ENCODE data around the gene ZFAND3.

ZFAND3 gene

GRCh38 chr6:37865504-37865903 lies 46.0 kb downstream of the ZFAND3 start:
- Histone ChIP-seq H3K9ac (ENCODE audit: low read length) (no peak overlapping the region), H3K23ac (ENCODE audit: low read length in 2 of 2) (no peak overlapping the region), H2AFZ (ENCODE audit: low read depth, low read length) (no peak overlapping the region), H3K14ac (ENCODE audit: low read length in 2 of 2) (no peak overlapping the region), H4K8ac (ENCODE audit: low read length) (no peak overlapping the region), H3K36me3 (ENCODE audit: control insufficient read depth in 1 of 2, insufficient read depth in 2 of 2, low read depth in 1 of 2, low read length in 2 of 2) (peaks cover 0 to 2% of the 10 kb centered on the region in 2 experiments), H2BK120ac (ENCODE audit: low read depth, low read length) (no peak overlapping the region), H4K91ac (ENCODE audit: low read length) (no peak overlapping the region), H3K4me2 (ENCODE audit: low read length, poor library complexity, severe bottlenecking) (no peak overlapping the region), H3K18ac (ENCODE audit: low read depth in 1 of 2, low read length in 2 of 2) (no peak overlapping the region), H3K4ac (ENCODE audit: low read depth in 1 of 2, low read length in 2 of 2) (no peak overlapping the region), H2BK15ac (ENCODE audit: low read depth, poor library complexity, severe bottlenecking) (no peak overlapping the region), H3K27ac (ENCODE audit: low read length, poor library complexity, severe bottlenecking) (no peak overlapping the region), H3K4me1 (ENCODE audit: control insufficient read depth, insufficient read depth, low read depth, low read length) (peaks cover 11% of the 10 kb centered on the region), H2AK5ac (ENCODE audit: low read length, severe bottlenecking) (no peak overlapping the region), H2BK12ac (ENCODE audit: low read length in 2 of 2) (no peak overlapping the region), H3K27me3 (ENCODE audit: control insufficient read depth in 1 of 2, insufficient read depth in 1 of 2, low read length in 2 of 2) (no peaks in the 10 kb centered on the region), H3K4me3 (ENCODE audit: insufficient read depth in 1 of 2, low read depth in 1 of 2, low read length in 2 of 2) (no peak overlapping the region), H3K9me3 (ENCODE audit: control insufficient read depth, low read length) (no peaks in the 10 kb centered on the region), H3K79me1 (replicated peaks; ENCODE audit: low read length, poor library complexity, severe bottlenecking) (peaks cover 10% of the 10 kb centered on the region), H2BK5ac (ENCODE audit: low read depth, low read length, poor library complexity, severe bottlenecking) (no peak overlapping the region)
- 96% methylated on average over 5 of the region's 5 CpGs for WGBS
- DNase-seq, result no peak

- no peak overlapping the region for H3K14ac ChIP-seq (ENCODE audit: low read length in 2 of 2)
- H3K79me1 ChIP-seq (replicated peaks; ENCODE audit: low read length, poor library complexity, severe bottlenecking), result peaks cover 9% of the 10 kb centered on the region
- no peaks in the 10 kb centered on the region for H3K27me3 ChIP-seq (ENCODE audit: control insufficient read depth in 1 of 2, insufficient read depth in 1 of 2, low read length in 2 of 2)
- no peak for DNase-seq
- WGBS, result 92% methylated on average over 5 of the region's 6 CpGs
- H2AFZ ChIP-seq (ENCODE audit: low read depth, low read length), result no peak overlapping the region
- H3K27ac ChIP-seq (ENCODE audit: low read length, poor library complexity, severe bottlenecking), result peak overlapping the region; percentile 40
- peaks cover 0 to 2% of the 10 kb centered on the region in 2 experiments for H3K36me3 ChIP-seq (ENCODE audit: control insufficient read depth in 1 of 2, insufficient read depth in 2 of 2, low read depth in 1 of 2, low read length in 2 of 2)
- H3K9me3 ChIP-seq (ENCODE audit: control insufficient read depth, low read length), result no peaks in the 10 kb centered on the region
- no peak overlapping the region for H3K4ac ChIP-seq (ENCODE audit: low read depth in 1 of 2, low read length in 2 of 2)
- no peak overlapping the region for H3K4me3 ChIP-seq (ENCODE audit: insufficient read depth in 1 of 2, low read depth in 1 of 2, low read length in 2 of 2)
- no peak overlapping the region for H2BK12ac ChIP-seq (ENCODE audit: low read length in 2 of 2)
- peak overlapping the region; percentile 0 for H3K9ac ChIP-seq (ENCODE audit: low read length)
- no peak overlapping the region for H3K18ac ChIP-seq (ENCODE audit: low read depth in 1 of 2, low read length in 2 of 2)
- H4K8ac ChIP-seq (ENCODE audit: low read length), result no peak overlapping the region
- no peak overlapping the region for H2BK5ac ChIP-seq (ENCODE audit: low read depth, low read length, poor library complexity, severe bottlenecking)
- H2BK120ac ChIP-seq (ENCODE audit: low read depth, low read length), result no peak overlapping the region
- peaks cover 11% of the 10 kb centered on the region for H3K4me1 ChIP-seq (ENCODE audit: control insufficient read depth, insufficient read depth, low read depth, low read length)
- no peak overlapping the region for H2AK5ac ChIP-seq (ENCODE audit: low read length, severe bottlenecking)
- H3K23ac ChIP-seq (ENCODE audit: low read length in 2 of 2), result no peak overlapping the region
- no peak overlapping the region for H2BK15ac ChIP-seq (ENCODE audit: low read depth, poor library complexity, severe bottlenecking)
- no peak overlapping the region for H4K91ac ChIP-seq (ENCODE audit: low read length)
- no peak overlapping the region for H3K4me2 ChIP-seq (ENCODE audit: low read length, poor library complexity, severe bottlenecking)
Measured at GRCh38 chr6:37866590-37867507, 47.3 kb downstream of the ZFAND3 start.

- DNase-seq, result no peak
- Histone ChIP-seq H3K27ac (ENCODE audit: low read length, poor library complexity, severe bottlenecking) (peak overlapping the region; percentile 86), H3K4me3 (ENCODE audit: insufficient read depth in 1 of 2, low read depth in 1 of 2, low read length in 2 of 2) (no peak overlapping the region), H3K36me3 (ENCODE audit: control insufficient read depth in 1 of 2, insufficient read depth in 2 of 2, low read depth in 1 of 2, low read length in 2 of 2) (peaks cover 0 to 2% of the 10 kb centered on the region in 2 experiments), H3K4me1 (ENCODE audit: control insufficient read depth, insufficient read depth, low read depth, low read length) (peaks cover 8% of the 10 kb centered on the region), H3K9ac (ENCODE audit: low read length) (no peak overlapping the region), H3K18ac (ENCODE audit: low read depth in 1 of 2, low read length in 2 of 2) (peak overlapping the region in 1 of 2 experiments; percentile 62), H2AFZ (ENCODE audit: low read depth, low read length) (no peak overlapping the region), H3K14ac (ENCODE audit: low read length in 2 of 2) (no peak overlapping the region), H2BK5ac (ENCODE audit: low read depth, low read length, poor library complexity, severe bottlenecking) (no peak overlapping the region), H3K4me2 (ENCODE audit: low read length, poor library complexity, severe bottlenecking) (peak overlapping the region; percentile 47), H2BK120ac (ENCODE audit: low read depth, low read length) (no peak overlapping the region), H3K79me1 (replicated peaks; ENCODE audit: low read length, poor library complexity, severe bottlenecking) (peaks cover 12% of the 10 kb centered on the region), H2AK5ac (ENCODE audit: low read length, severe bottlenecking) (no peak overlapping the region), H4K91ac (ENCODE audit: low read length) (no peak overlapping the region), H3K4ac (ENCODE audit: low read depth in 1 of 2, low read length in 2 of 2) (no peak overlapping the region), H2BK12ac (ENCODE audit: low read length in 2 of 2) (no peak overlapping the region), H4K8ac (ENCODE audit: low read length) (no peak overlapping the region), H2BK15ac (ENCODE audit: low read depth, poor library complexity, severe bottlenecking) (no peak overlapping the region), H3K9me3 (ENCODE audit: control insufficient read depth, low read length) (no peaks in the 10 kb centered on the region), H3K27me3 (ENCODE audit: control insufficient read depth in 1 of 2, insufficient read depth in 1 of 2, low read length in 2 of 2) (no peaks in the 10 kb centered on the region), H3K23ac (ENCODE audit: low read length in 2 of 2) (no peak overlapping the region)
- WGBS, result no CpG with 5 or more reads among the region's 1 CpG
Measured at GRCh38 chr6:37867756-37868446, 48.4 kb downstream of the ZFAND3 start.

- Histone ChIP-seq H2BK15ac (ENCODE audit: low read depth, poor library complexity, severe bottlenecking) (no peak overlapping the region), H4K91ac (ENCODE audit: low read length) (no peak overlapping the region), H2BK12ac (ENCODE audit: low read length in 2 of 2) (no peak overlapping the region), H3K9ac (ENCODE audit: low read length) (no peak overlapping the region), H4K8ac (ENCODE audit: low read length) (no peak overlapping the region), H3K79me1 (replicated peaks; ENCODE audit: low read length, poor library complexity, severe bottlenecking) (peaks cover 12% of the 10 kb centered on the region), H2BK5ac (ENCODE audit: low read depth, low read length, poor library complexity, severe bottlenecking) (no peak overlapping the region), H3K18ac (ENCODE audit: low read depth in 1 of 2, low read length in 2 of 2) (peak overlapping the region in 1 of 2 experiments; percentile 62), H2BK120ac (ENCODE audit: low read depth, low read length) (no peak overlapping the region), H3K23ac (ENCODE audit: low read length in 2 of 2) (no peak overlapping the region), H3K27ac (ENCODE audit: low read length, poor library complexity, severe bottlenecking) (peak overlapping the region; percentile 86), H3K9me3 (ENCODE audit: control insufficient read depth, low read length) (no peaks in the 10 kb centered on the region), H3K4ac (ENCODE audit: low read depth in 1 of 2, low read length in 2 of 2) (no peak overlapping the region), H3K36me3 (ENCODE audit: control insufficient read depth in 1 of 2, insufficient read depth in 2 of 2, low read depth in 1 of 2, low read length in 2 of 2) (peaks cover 0 to 2% of the 10 kb centered on the region in 2 experiments), H3K4me3 (ENCODE audit: insufficient read depth in 1 of 2, low read depth in 1 of 2, low read length in 2 of 2) (peak overlapping the region in 1 of 2 experiments; percentile 13), H3K4me1 (ENCODE audit: control insufficient read depth, insufficient read depth, low read depth, low read length) (peaks cover 8% of the 10 kb centered on the region), H3K4me2 (ENCODE audit: low read length, poor library complexity, severe bottlenecking) (peak overlapping the region; percentile 47), H3K27me3 (ENCODE audit: control insufficient read depth in 1 of 2, insufficient read depth in 1 of 2, low read length in 2 of 2) (no peaks in the 10 kb centered on the region), H2AFZ (ENCODE audit: low read depth, low read length) (no peak overlapping the region), H3K14ac (ENCODE audit: low read length in 2 of 2) (no peak overlapping the region), H2AK5ac (ENCODE audit: low read length, severe bottlenecking) (no peak overlapping the region)
- 55% methylated on average over 3 of the region's 4 CpGs for WGBS
- DNase-seq, result peak; percentile 38
Measured at GRCh38 chr6:37868447-37868825, 48.9 kb downstream of the ZFAND3 start.
